Caco-2 (cell line): ENCODE data around the gene IMP3. TPM values are rescaled to one million over a fixed set of nuclear protein-coding genes. Genes with fewer than 3 reads are reported as not detected.
"Not testable (repeated sequence)": the region's sequence is repeated elsewhere in the genome, so short reads cannot be mapped to it uniquely, and the experiment has no call there.

Experiments used
- BruUV-seq: library from RNA; stranded (reverse); fragments of 400-500 nt; replicated peaks from 2 replicates; lab custom pipeline; 2021; lab: Mats Ljungman, UMichigan
- CTCF ChIA-PET: fragments of 300-600 bp; sonication (Branson Sonifier 250); formaldehyde crosslinking; loops from one replicate; lab custom pipeline; 2022; ENCODE audit warnings: antibody characterized with exemption; lab: Charles Lee
- POLR2A ChIA-PET: fragments of 300-600 bp; sonication (Branson Sonifier 250); formaldehyde crosslinking; loops from one replicate; lab custom pipeline; 2022; ENCODE audit warnings: antibody characterized with exemption; lab: Charles Lee
- DNase-seq, 2 experiments: peaks; one replicate each; pipeline versions ENCODE4 v3.0.0 to v3.0.0-alpha.2; 2020 to 2022
- H3K27me3 ChIP-seq: replicated peaks from 2 replicates; pipeline ENCODE4 v1.6.0; 2011; ENCODE audit warnings: low read length; ENCODE audit not compliant: control insufficient read depth, insufficient read depth
- H3K36me3 ChIP-seq: 2 replicates; pipeline ENCODE4 v1.5.1; 2011; ENCODE audit warnings: low read length; ENCODE audit not compliant: control insufficient read depth, insufficient read depth
- H3K4me1 ChIP-seq: fragments of 250-450 bp; sonication (Bioruptor Pico); 2 replicates; pipeline ENCODE4 v1.5.1; 2020; ENCODE audit warnings: mild to moderate bottlenecking
- H3K4me3 ChIP-seq: 2 replicates; pipeline ENCODE4 v1.5.1; 2011; ENCODE audit warnings: low read depth, mild to moderate bottlenecking, control low read depth, low read length
- H3K9me3 ChIP-seq: fragments of 250-450 bp; sonication (Bioruptor Pico); 2 replicates; pipeline ENCODE4 v1.5.1; 2020; ENCODE audit warnings: mild to moderate bottlenecking, moderate library complexity
- H3K27ac Mint-ChIP-seq: one replicate; pipeline ENCODE4 v1.8.0; 2022; ENCODE audit warnings: mixed read lengths; ENCODE audit not compliant: unreplicated experiment
- H3K27me3 Mint-ChIP-seq: one replicate; pipeline ENCODE4 v1.8.0; 2022; ENCODE audit warnings: mixed read lengths; ENCODE audit not compliant: insufficient read depth, unreplicated experiment
- H3K36me3 Mint-ChIP-seq: one replicate; pipeline ENCODE4 v1.8.0; 2022; ENCODE audit warnings: mild to moderate bottlenecking, mixed read lengths; ENCODE audit not compliant: insufficient read depth, unreplicated experiment
- H3K4me1 Mint-ChIP-seq: one replicate; pipeline ENCODE4 v1.8.0; 2022; ENCODE audit warnings: low read depth, mixed read lengths; ENCODE audit not compliant: unreplicated experiment
- H3K4me3 Mint-ChIP-seq: one replicate; pipeline ENCODE4 v1.8.0; 2022; ENCODE audit warnings: mild to moderate bottlenecking, moderate library complexity, mixed read lengths; ENCODE audit not compliant: unreplicated experiment
- H3K9me3 Mint-ChIP-seq: one replicate; pipeline ENCODE4 v1.8.0; 2022; ENCODE audit warnings: mixed read lengths; ENCODE audit not compliant: unreplicated experiment
- CTCF ChIP-seq, 2 experiments: fragments of 200-600 bp in 1 of 2; IDR thresholded peaks; 1 replicate in 1 of 2; 2 replicates in 1 of 2; pipeline versions ENCODE4 v1.5.1 to v1.8.0; 2011 to 2022; ENCODE audit warnings: antibody characterized with exemption in 1 of 2, control low read depth in 1 of 2, inconsistent platforms in 1 of 2, low read depth in 1 of 2, low read length in 1 of 2, mild to moderate bottlenecking in 1 of 2, moderate library complexity in 1 of 2; ENCODE audit not compliant: insufficient read depth in 1 of 2, severe bottlenecking in 1 of 2, unreplicated experiment in 1 of 2
- intact Hi-C: fragments of 100-400 bp; cut with micrococcal nuclease; formaldehyde crosslinking; loops from one replicate; pipeline ENCODE4 v1.10.0; 2022; ENCODE audit not compliant: unreplicated experiment
- total RNA-seq: library from RNA; stranded (reverse); gene quantifications from 2 replicates; pipeline ENCODE4 v1.2.3, GENCODE V29; 2022

IMP3 gene
- total RNA-seq, 1 experiment from 2014 or later = 60.4 TPM

- POLR2A ChIA-PET = no interaction called here
- H3K4me1 Mint-ChIP-seq = peaks cover 5% of the 10 kb centered on the region
- 0 out of 2 replicates have a peak, but pooled peaks cover 3% of the 10 kb centered on the region for H3K4me1 ChIP-seq
Measured at GRCh38 chr15:75685195-75685594, 45.2 kb upstream of the IMP3 start.

GRCh38 chr15:75684648-75685047, 44.6 kb upstream of the IMP3 start:
- peaks cover 6% of the 10 kb centered on the region for H3K36me3 Mint-ChIP-seq
- no peak for TF ChIP-seq CTCF (IDR thresholded peaks at IDR 0.05; ENCODE audit: insufficient read depth in 1 of 2, low read depth in 1 of 2, low read length in 1 of 2, severe bottlenecking in 1 of 2, unreplicated experiment in 1 of 2)
- DNase-seq = peak; percentile 37 to 51
- no peaks in the 10 kb centered on the region for H3K9me3 Mint-ChIP-seq
- Histone ChIP-seq H3K4me3 (no peak overlapping the region), H3K27me3 (no peaks in the 10 kb centered on the region), H3K4me1 (0 out of 2 replicates have a peak, but pooled peaks cover 6% of the 10 kb centered on the region), H3K9me3 (no peaks in the 10 kb centered on the region), H3K36me3 (no peaks in the 10 kb centered on the region)
- ChIA-PET POLR2A (no interaction called here), CTCF (interaction anchor here (0.6 to 0.9 kb wide), 4 partner anchors 22 to 317 kb away, joined by 3 to 5 read pairs (median 4); partner anchors contain the start of gene SIN3A)
- no peak overlapping the region for H3K4me3 Mint-ChIP-seq
- no TSS peak for BruUV-seq
- H3K27me3 Mint-ChIP-seq = no peaks in the 10 kb centered on the region
- intact Hi-C loops = loop anchor here (1.0 kb wide), 1 partner anchor 118 kb away; no protein-coding TSS in a partner anchor
- peaks cover 7% of the 10 kb centered on the region for H3K4me1 Mint-ChIP-seq
- H3K27ac Mint-ChIP-seq = no peak overlapping the region

More at GRCh38 chr15:75685195-75685594, 45.2 kb upstream of the IMP3 start:
- H3K9me3 Mint-ChIP-seq = no peaks in the 10 kb centered on the region
- intact Hi-C loops = no loop called here
- BruUV-seq = no TSS peak
- no peak overlapping the region for H3K27ac Mint-ChIP-seq
- peaks cover 6% of the 10 kb centered on the region for H3K36me3 Mint-ChIP-seq
- H3K27me3 Mint-ChIP-seq = no peaks in the 10 kb centered on the region
- no peak for DNase-seq
- no peak overlapping the region for H3K4me3 Mint-ChIP-seq
- no peak overlapping the region for H3K4me3 ChIP-seq
- no peaks in the 10 kb centered on the region for H3K9me3 ChIP-seq
- CTCF ChIA-PET = interaction anchor here (0.6 to 0.9 kb wide), 2 partner anchors 233 to 317 kb away, joined by 3 read pairs; partner anchors contain the start of gene SIN3A
- no peak for TF ChIP-seq CTCF (IDR thresholded peaks at IDR 0.05; ENCODE audit: insufficient read depth in 1 of 2, low read depth in 1 of 2, low read length in 1 of 2, severe bottlenecking in 1 of 2, unreplicated experiment in 1 of 2)
- H3K27me3 ChIP-seq = no peaks in the 10 kb centered on the region
- H3K36me3 ChIP-seq = no peaks in the 10 kb centered on the region

- H3K27ac Mint-ChIP-seq, H3K4me1 ChIP-seq, H3K4me3 ChIP-seq, H3K4me3 Mint-ChIP-seq, H3K27me3 Mint-ChIP-seq, H3K9me3 Mint-ChIP-seq, H3K36me3 ChIP-seq, H3K36me3 Mint-ChIP-seq, H3K27me3 ChIP-seq, POLR2A ChIA-PET, H3K9me3 ChIP-seq, BruUV-seq: not testable (repeated sequence)
- CTCF ChIA-PET = interaction anchor here (0.6 to 0.9 kb wide), 6 partner anchors 36 to 316 kb away, joined by 3 to 10 read pairs (median 5); partner anchors contain the start of gene SNX33
- TF ChIP-seq CTCF (IDR thresholded peaks at IDR 0.05; ENCODE audit: insufficient read depth in 1 of 2, low read depth in 1 of 2, low read length in 1 of 2, severe bottlenecking in 1 of 2, unreplicated experiment in 1 of 2) = peak; percentile 78 to 79
- H3K4me1 Mint-ChIP-seq = peaks cover 14% of the 10 kb centered on the region
- intact Hi-C loops = loop anchor here (1.0 to 2.0 kb wide), 5 partner anchors 36 to 174 kb away; partner anchors contain the start of genes PTPN9 and SNX33
- peak; percentile 75 to 84 for DNase-seq
Measured at GRCh38 chr15:75683646-75684312, 43.8 kb upstream of the IMP3 start.
